Neural cell (in vitro differentiated cells): Measurements from ENCODE around the gene ZSCAN2. TPM values are rescaled to one million over a fixed set of nuclear protein-coding genes. Genes with fewer than 3 reads are reported as not detected.

Experiments used
- H2AFZ ChIP-seq: fragments of 200-600, 300-800 bp; sonication (generic), shearing (Covaris generic); 2 replicates; pipeline ENCODE4 v1.6.0; 2014; ENCODE audit warnings: low read depth, mild to moderate bottlenecking, antibody characterized with exemption, low read length, moderate library complexity
- H3F3A ChIP-seq: fragments of 200-600 bp; shearing (Covaris generic); 2 replicates; pipeline ENCODE4 v1.6.1; 2016; ENCODE audit warnings: mild to moderate bottlenecking, moderate library complexity, mixed read lengths, antibody characterized with exemption, low read length; ENCODE audit not compliant: insufficient read depth, poor library complexity, severe bottlenecking
- H3K27ac ChIP-seq: fragments of 200-600, 300-800 bp; sonication (generic), shearing (Covaris generic); 2 replicates; pipeline ENCODE4 v1.5.1; 2014; ENCODE audit warnings: mild to moderate bottlenecking, low read length, moderate library complexity
- H3K27me3 ChIP-seq: fragments of 300-800, 200-600 bp; sonication (generic), shearing (Covaris generic); 2 replicates; pipeline ENCODE4 v1.6.0; 2014; ENCODE audit warnings: mild to moderate bottlenecking, low read depth, low read length, moderate library complexity; ENCODE audit not compliant: insufficient read depth
- H3K36me3 ChIP-seq: fragments of 300-800, 200-600 bp; sonication (generic), shearing (Covaris generic); 2 replicates; pipeline ENCODE4 v1.5.1; 2014; ENCODE audit warnings: mild to moderate bottlenecking, antibody characterized with exemption, low read length, moderate library complexity; ENCODE audit not compliant: insufficient read depth
- H3K4me2 ChIP-seq: fragments of 300-800, 200-600 bp; sonication (generic), shearing (Covaris generic); 2 replicates; pipeline ENCODE4 v1.6.0; 2014; ENCODE audit warnings: mild to moderate bottlenecking, low read length
- H3K4me3 ChIP-seq: fragments of 300-800, 200-600 bp; sonication (generic), shearing (Covaris generic); 2 replicates; pipeline ENCODE4 v1.5.1; 2014; ENCODE audit warnings: mild to moderate bottlenecking, low read length, moderate library complexity
- H3K79me2 ChIP-seq: fragments of 200-600 bp; shearing (Covaris generic); replicated peaks from 2 replicates; pipeline ENCODE4 v1.6.0; 2014; ENCODE audit warnings: mild to moderate bottlenecking, low read length, moderate library complexity; ENCODE audit not compliant: insufficient read depth
- H3K9ac ChIP-seq: fragments of 300-800, 200-600 bp; sonication (generic), shearing (Covaris generic); 2 replicates; pipeline ENCODE4 v1.6.1; 2016; ENCODE audit warnings: mild to moderate bottlenecking, low read length, mixed read lengths
- H3K9me2 ChIP-seq: fragments of 200-600 bp; shearing (Covaris generic); 2 replicates; pipeline ENCODE4 v1.6.1; 2016; ENCODE audit warnings: mild to moderate bottlenecking, low read length, mixed read lengths; ENCODE audit not compliant: insufficient read depth
- H3K9me3 ChIP-seq: fragments of 200-600, 300-800 bp; sonication (generic), shearing (Covaris generic); 2 replicates; pipeline ENCODE4 v1.6.1; 2016; ENCODE audit warnings: mild to moderate bottlenecking, mixed run types, low read length, moderate library complexity, mixed read lengths
- H4K20me1 ChIP-seq: fragments of 200-600 bp; shearing (Covaris generic); 2 replicates; pipeline ENCODE4 v1.6.1; 2016; ENCODE audit warnings: mild to moderate bottlenecking, mixed run types; ENCODE audit not compliant: insufficient read depth
- EP300 ChIP-seq: fragments of 450-650 bp; conservative IDR thresholded peaks from 2 replicates; pipeline ENCODE4 v1.6.1; 2014; ENCODE audit warnings: antibody characterized with exemption, mild to moderate bottlenecking, moderate library complexity; ENCODE audit not compliant: poor library complexity, severe bottlenecking
- EZH2 ChIP-seq: fragments of 200-600, 300-800 bp; shearing (Covaris generic), sonication (generic); IDR thresholded peaks from 2 replicates; pipeline ENCODE4 v1.6.1; 2014; ENCODE audit warnings: antibody characterized with exemption, low read length, borderline replicate concordance, mild to moderate bottlenecking; ENCODE audit not compliant: insufficient read depth, poor library complexity, severe bottlenecking
- MXI1 ChIP-seq: fragments of 450-650 bp; conservative IDR thresholded peaks from 2 replicates; pipeline ENCODE4 v1.6.1; 2014; ENCODE audit warnings: antibody characterized with exemption, mild to moderate bottlenecking; ENCODE audit not compliant: poor library complexity, severe bottlenecking
- POLR2AphosphoS5 ChIP-seq: IDR thresholded peaks from 2 replicates; pipeline ENCODE4 v1.6.1; 2012
- RAD21 ChIP-seq: fragments of 450-650 bp; conservative IDR thresholded peaks from 2 replicates; pipeline ENCODE4 v1.6.1; 2014; ENCODE audit warnings: antibody characterized with exemption, mild to moderate bottlenecking, moderate library complexity
- SMC3 ChIP-seq: fragments of 450-650 bp; conservative IDR thresholded peaks from 2 replicates; pipeline ENCODE4 v1.6.1; 2014; ENCODE audit warnings: antibody characterized with exemption, mild to moderate bottlenecking, moderate library complexity; ENCODE audit not compliant: poor library complexity
- TAF1 ChIP-seq: IDR thresholded peaks from 2 replicates; pipeline ENCODE4 v1.6.1; 2012; ENCODE audit warnings: low read depth
- polyA plus RNA-seq: library from polyadenylated mRNA; depleted of rRNA; stranded (reverse); fragments of >200 nt; gene quantifications from 2 replicates; pipeline ENCODE4 v1.2.3, GENCODE V29; 2014
- TF ChIP-seq, protein P1 (sequence below): fragments of 450-650 bp; IDR thresholded peaks from 2 replicates; pipeline ENCODE4 v1.5.1; 2014; ENCODE audit warnings: antibody characterized with exemption, mild to moderate bottlenecking, moderate library complexity; ENCODE audit not compliant: poor library complexity, severe bottlenecking
- TF ChIP-seq, protein P2 (sequence below): IDR thresholded peaks from 2 replicates; pipeline ENCODE4 v1.6.1; 2012; ENCODE audit warnings: borderline replicate concordance

The ZSCAN2 gene
- polyA plus RNA-seq, 1 donor from 2014 or later: 55.6 TPM

DNA sequence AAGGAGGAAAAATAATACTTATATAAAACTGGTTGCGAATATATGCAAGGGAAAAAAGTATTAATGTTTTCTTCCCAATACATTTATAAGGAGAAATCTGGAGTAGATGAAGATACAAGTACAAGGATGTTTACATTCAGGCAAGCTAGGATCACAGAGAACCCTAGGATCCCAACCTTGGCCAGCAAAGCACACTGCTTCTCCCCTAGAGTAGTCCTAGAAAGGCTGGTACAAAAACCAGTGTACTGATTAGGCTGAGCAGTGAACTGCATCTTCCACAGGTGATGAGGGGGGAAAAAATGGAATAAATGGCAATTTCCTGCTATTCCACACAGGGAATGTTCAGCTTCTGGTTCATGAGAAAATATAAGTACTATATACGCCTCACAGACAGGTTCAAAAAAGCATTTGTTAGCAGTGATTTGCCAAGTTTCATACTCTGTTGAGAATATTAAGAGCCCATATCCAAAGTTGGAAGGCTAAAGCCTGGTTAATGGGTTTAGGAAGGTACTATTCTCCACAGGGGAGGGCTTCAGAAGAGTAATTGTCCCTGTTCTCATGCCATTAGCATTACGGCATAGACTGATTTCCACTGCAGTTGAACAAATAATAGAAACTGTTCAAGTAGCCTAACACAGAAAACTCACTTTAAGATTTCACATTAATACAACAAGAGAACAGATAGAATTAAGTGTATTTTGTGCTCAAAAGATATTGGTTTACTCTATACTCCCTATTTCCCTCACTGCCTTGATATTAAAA, 67.6 kb downstream of the ZSCAN2 start:
- no peaks in the 10 kb centered on the region for H4K20me1 ChIP-seq
- no peak overlapping the region for H3K9ac ChIP-seq
- H3K4me3 ChIP-seq: no peak overlapping the region
- H3F3A ChIP-seq: no peaks in the 10 kb centered on the region
- no peaks in the 10 kb centered on the region for H3K27me3 ChIP-seq
- no peak overlapping the region for H3K27ac ChIP-seq
- no peak overlapping the region for H2AFZ ChIP-seq
- no peak overlapping the region for H3K4me2 ChIP-seq
- no peaks in the 10 kb centered on the region for H3K9me2 ChIP-seq
- TF ChIP-seq RAD21 (no peak), TAF1 (no peak), MXI1 (no peak), EZH2 (no peak)
- TF ChIP-seq, protein P1, sequence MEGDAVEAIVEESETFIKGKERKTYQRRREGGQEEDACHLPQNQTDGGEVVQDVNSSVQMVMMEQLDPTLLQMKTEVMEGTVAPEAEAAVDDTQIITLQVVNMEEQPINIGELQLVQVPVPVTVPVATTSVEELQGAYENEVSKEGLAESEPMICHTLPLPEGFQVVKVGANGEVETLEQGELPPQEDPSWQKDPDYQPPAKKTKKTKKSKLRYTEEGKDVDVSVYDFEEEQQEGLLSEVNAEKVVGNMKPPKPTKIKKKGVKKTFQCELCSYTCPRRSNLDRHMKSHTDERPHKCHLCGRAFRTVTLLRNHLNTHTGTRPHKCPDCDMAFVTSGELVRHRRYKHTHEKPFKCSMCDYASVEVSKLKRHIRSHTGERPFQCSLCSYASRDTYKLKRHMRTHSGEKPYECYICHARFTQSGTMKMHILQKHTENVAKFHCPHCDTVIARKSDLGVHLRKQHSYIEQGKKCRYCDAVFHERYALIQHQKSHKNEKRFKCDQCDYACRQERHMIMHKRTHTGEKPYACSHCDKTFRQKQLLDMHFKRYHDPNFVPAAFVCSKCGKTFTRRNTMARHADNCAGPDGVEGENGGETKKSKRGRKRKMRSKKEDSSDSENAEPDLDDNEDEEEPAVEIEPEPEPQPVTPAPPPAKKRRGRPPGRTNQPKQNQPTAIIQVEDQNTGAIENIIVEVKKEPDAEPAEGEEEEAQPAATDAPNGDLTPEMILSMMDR: no peak
- H3K79me2 ChIP-seq: no peaks in the 10 kb centered on the region
- no peaks in the 10 kb centered on the region for H3K9me3 ChIP-seq
- peaks cover 13% of the 10 kb centered on the region for H3K36me3 ChIP-seq

DNA sequence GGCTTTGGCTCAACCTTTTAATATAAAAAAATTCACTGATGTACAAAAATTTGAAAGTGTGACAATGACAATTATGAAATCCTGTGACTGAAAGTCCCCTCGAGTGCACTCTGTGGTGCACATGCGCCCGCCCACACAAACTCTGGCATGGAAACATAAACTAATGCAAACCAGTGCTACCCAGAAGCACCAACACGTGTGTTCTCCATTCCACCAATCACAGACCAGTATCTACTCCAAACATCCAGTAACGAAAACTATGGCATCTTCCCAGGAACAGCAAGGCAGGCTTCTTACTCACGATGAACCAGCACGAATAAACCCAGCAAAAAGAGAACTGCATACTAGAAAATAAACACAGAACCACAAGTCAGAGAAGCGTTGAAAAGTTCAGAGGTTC, 68.9 kb downstream of the ZSCAN2 start:
- no peaks in the 10 kb centered on the region for H3K9me3 ChIP-seq
- H3K36me3 ChIP-seq: peaks cover 13% of the 10 kb centered on the region
- no peaks in the 10 kb centered on the region for H3F3A ChIP-seq
- H3K9me2 ChIP-seq: no peaks in the 10 kb centered on the region
- H4K20me1 ChIP-seq: no peaks in the 10 kb centered on the region
- H3K4me2 ChIP-seq: no peak overlapping the region
- TF ChIP-seq SMC3 (no peak), EZH2 (no peak), POLR2AphosphoS5 (no peak), TAF1 (no peak), MXI1 (no peak), RAD21 (no peak), EP300 (no peak)
- TF ChIP-seq, protein P2, sequence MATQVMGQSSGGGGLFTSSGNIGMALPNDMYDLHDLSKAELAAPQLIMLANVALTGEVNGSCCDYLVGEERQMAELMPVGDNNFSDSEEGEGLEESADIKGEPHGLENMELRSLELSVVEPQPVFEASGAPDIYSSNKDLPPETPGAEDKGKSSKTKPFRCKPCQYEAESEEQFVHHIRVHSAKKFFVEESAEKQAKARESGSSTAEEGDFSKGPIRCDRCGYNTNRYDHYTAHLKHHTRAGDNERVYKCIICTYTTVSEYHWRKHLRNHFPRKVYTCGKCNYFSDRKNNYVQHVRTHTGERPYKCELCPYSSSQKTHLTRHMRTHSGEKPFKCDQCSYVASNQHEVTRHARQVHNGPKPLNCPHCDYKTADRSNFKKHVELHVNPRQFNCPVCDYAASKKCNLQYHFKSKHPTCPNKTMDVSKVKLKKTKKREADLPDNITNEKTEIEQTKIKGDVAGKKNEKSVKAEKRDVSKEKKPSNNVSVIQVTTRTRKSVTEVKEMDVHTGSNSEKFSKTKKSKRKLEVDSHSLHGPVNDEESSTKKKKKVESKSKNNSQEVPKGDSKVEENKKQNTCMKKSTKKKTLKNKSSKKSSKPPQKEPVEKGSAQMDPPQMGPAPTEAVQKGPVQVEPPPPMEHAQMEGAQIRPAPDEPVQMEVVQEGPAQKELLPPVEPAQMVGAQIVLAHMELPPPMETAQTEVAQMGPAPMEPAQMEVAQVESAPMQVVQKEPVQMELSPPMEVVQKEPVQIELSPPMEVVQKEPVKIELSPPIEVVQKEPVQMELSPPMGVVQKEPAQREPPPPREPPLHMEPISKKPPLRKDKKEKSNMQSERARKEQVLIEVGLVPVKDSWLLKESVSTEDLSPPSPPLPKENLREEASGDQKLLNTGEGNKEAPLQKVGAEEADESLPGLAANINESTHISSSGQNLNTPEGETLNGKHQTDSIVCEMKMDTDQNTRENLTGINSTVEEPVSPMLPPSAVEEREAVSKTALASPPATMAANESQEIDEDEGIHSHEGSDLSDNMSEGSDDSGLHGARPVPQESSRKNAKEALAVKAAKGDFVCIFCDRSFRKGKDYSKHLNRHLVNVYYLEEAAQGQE: no peak
- TF ChIP-seq, protein P1: no peak
- no peaks in the 10 kb centered on the region for H3K79me2 ChIP-seq
- H3K27me3 ChIP-seq: no peaks in the 10 kb centered on the region
- no peak overlapping the region for H3K27ac ChIP-seq
- H3K9ac ChIP-seq: no peak overlapping the region
- no peak overlapping the region for H2AFZ ChIP-seq
- no peak overlapping the region for H3K4me3 ChIP-seq
